Activated naive CD8-positive, alpha-beta T cell treated with anti-CD3 and anti-CD28 coated beads, Interleukin-2, amount 50 U/mL, for 24 hours (primary cell): Measurements from ENCODE around the gene G3BP2.

Experiments used
- ATAC-seq: fragments of 150-1000 bp; cut with Tn5 transposase; one replicate; pipeline ENCODE4 v1.10.0; 2021
- DNase-seq: peaks from one replicate; pipeline ENCODE4 v3.0.0; 2021
- H3K27ac Mint-ChIP-seq: one replicate; pipeline ENCODE4 v1.8.0; 2021; ENCODE audit warnings: mild to moderate bottlenecking, mixed read lengths
- H3K27me3 Mint-ChIP-seq: one replicate; pipeline ENCODE4 v1.8.0; 2021; ENCODE audit warnings: mixed read lengths
- H3K36me3 Mint-ChIP-seq: one replicate; pipeline ENCODE4 v1.8.0; 2021; ENCODE audit warnings: low read depth, mixed read lengths
- H3K4me1 Mint-ChIP-seq: one replicate; pipeline ENCODE4 v1.8.0; 2021; ENCODE audit warnings: mixed read lengths
- H3K4me3 Mint-ChIP-seq: one replicate; pipeline ENCODE4 v1.8.0; 2021; ENCODE audit warnings: mild to moderate bottlenecking, moderate library complexity, mixed read lengths
- H3K9me3 Mint-ChIP-seq: one replicate; pipeline ENCODE4 v1.8.0; 2021; ENCODE audit warnings: mixed read lengths

G3BP2 gene

DNA sequence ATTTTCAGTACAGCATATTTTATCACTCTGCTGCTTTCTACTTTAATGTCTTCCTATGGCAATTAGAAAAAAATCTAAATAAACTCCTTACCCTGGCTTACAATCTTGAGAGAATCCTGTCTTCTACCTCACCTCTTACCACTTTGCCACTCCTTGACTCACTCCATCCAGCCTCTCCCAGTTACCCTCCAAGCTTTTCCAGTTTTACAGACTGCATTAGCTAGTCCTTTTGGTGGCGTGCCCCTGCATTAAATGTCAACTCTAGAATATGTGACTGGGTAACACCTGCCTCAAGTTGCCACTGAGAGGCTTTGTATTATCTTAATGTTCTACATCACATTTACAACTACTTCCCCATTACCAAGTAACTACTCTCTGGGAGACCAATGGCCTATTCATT, 35.4 kb downstream of the G3BP2 start:
- Mint-ChIP-seq H3K9me3 (no peaks in the 10 kb centered on the region), H3K27me3 (no peaks in the 10 kb centered on the region), H3K27ac (peak overlapping the region; percentile 5), H3K4me1 (peaks cover 13% of the 10 kb centered on the region), H3K4me3 (no peak overlapping the region), H3K36me3 (peaks cover 14% of the 10 kb centered on the region)
- ATAC-seq = no peak
- DNase-seq = no peak

DNA sequence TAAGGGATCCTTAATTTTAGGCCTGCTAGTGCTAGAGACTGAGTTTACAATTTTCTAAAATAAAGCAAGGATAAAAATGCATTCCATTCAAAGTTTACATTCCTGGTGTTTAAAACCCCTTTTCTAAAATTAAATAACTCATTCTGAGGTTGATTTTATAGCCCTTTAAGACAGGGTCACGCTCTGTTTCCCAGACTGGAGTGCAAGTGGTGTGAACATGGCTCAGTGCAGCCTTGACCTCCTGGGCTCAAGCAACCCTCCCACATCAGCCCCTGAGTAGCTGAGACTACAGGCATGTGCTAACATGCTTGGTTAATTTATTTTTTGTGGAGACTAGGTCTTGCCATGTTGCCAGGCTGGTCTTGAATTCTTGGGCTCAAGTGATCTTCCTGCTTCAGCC, 36.0 kb downstream of the G3BP2 start:
- ATAC-seq (no peak), DNase-seq (no peak)
- Mint-ChIP-seq H3K36me3 (peaks cover 12% of the 10 kb centered on the region), H3K9me3 (no peaks in the 10 kb centered on the region), H3K4me3 (no peak overlapping the region), H3K27me3 (no peaks in the 10 kb centered on the region), H3K27ac (no peak overlapping the region), H3K4me1 (peaks cover 13% of the 10 kb centered on the region)

DNA sequence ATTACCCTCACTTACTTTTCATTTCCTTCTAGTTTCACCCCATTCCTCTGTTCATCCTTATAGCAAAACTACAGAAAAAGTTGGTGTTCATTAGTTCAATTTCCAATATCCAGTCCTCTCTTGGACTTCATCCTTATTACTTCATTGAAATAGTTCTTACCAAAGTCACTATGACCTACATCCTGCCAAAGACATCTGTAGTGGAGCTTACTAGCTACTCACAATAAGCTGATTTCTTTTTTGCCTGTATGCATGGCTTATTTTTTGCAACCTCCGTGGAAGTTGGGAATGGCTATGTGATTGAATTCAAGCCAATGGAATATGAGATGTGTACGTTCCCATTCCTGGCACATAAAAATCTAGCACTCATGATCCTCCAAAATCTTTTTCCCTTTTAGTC, 38.3 kb downstream of the G3BP2 start:
- DNase-seq (no peak), ATAC-seq (no peak)
- Mint-ChIP-seq H3K4me3 (no peak overlapping the region), H3K36me3 (peaks cover 3% of the 10 kb centered on the region), H3K27me3 (peaks cover 2% of the 10 kb centered on the region), H3K27ac (no peak overlapping the region), H3K9me3 (no peaks in the 10 kb centered on the region), H3K4me1 (peaks cover 22% of the 10 kb centered on the region)

DNA sequence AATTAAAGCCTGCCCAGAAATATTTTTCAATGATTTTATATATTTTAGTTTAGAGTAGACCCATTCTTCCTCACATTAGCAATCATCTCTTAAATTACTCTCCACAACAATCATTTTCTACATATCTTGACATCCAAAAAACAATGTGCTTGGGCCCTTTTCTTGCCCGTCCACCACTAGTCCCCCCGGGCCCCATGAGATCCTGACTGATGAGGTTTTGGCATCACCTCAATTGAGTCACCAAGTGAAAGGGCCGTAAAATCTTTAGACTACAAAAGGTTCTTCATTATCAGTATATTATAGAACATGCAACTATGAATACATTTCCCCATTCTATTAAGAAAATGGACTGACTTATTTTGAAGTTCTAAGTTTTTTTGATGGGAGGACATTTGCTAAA, 38.9 kb downstream of the G3BP2 start:
- peaks cover 19% of the 10 kb centered on the region for H3K4me1 Mint-ChIP-seq
- H3K27me3 Mint-ChIP-seq = peaks cover 2% of the 10 kb centered on the region
- no peak overlapping the region for H3K4me3 Mint-ChIP-seq
- DNase-seq (no peak), ATAC-seq (no peak)
- H3K36me3 Mint-ChIP-seq = no peaks in the 10 kb centered on the region
- H3K27ac Mint-ChIP-seq = no peak overlapping the region
- no peaks in the 10 kb centered on the region for H3K9me3 Mint-ChIP-seq

DNA sequence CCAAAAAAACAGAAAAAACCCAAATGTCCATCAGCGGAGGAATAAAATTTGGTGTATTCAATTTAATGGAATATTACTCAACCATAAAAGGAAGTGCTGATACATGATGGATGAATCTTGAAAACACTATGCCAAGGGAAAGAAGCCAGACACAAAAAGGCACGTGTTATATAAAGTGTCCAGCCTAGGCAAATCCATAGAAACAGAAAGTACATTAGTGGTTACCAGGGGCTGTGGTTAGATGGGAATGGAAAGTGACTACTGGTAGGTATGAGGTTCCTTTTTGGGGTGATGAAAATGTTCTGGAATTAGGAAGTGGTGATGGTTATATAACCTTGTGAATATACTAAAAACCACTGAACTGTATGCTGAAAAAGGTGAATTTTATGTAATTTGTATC, 39.4 kb downstream of the G3BP2 start:
- no peak for DNase-seq
- Mint-ChIP-seq H3K4me3 (no peak overlapping the region), H3K27ac (no peak overlapping the region), H3K36me3 (no peaks in the 10 kb centered on the region), H3K27me3 (peaks cover 2% of the 10 kb centered on the region), H3K9me3 (no peaks in the 10 kb centered on the region), H3K4me1 (peaks cover 19% of the 10 kb centered on the region)
- ATAC-seq = no peak

DNA sequence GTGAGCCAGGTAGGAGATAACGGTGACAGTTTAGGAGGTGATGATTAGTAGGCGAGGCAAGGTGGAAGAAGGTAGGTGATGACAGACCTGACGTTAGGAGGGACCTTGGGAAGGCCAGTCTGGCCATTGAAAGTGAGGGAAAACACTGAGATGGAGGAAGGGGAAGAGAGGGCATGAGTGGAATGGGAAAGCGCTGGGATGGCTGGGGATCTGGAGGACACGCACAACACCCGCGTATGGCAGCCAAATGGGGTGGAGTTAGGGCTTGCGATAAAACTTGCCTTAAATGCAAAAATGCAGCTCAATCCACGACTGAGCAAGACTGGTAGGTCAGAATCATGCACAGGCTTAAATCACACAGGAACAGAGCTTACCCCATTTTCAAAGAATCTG, 42.3 kb downstream of the G3BP2 start:
- Mint-ChIP-seq H3K4me1 (peaks cover 19% of the 10 kb centered on the region), H3K9me3 (no peaks in the 10 kb centered on the region), H3K27ac (peak overlapping the region; percentile 48), H3K36me3 (no peaks in the 10 kb centered on the region), H3K27me3 (peaks cover 2% of the 10 kb centered on the region), H3K4me3 (peak overlapping the region; percentile 80)
- ATAC-seq (no peak), DNase-seq (no peak)

DNA sequence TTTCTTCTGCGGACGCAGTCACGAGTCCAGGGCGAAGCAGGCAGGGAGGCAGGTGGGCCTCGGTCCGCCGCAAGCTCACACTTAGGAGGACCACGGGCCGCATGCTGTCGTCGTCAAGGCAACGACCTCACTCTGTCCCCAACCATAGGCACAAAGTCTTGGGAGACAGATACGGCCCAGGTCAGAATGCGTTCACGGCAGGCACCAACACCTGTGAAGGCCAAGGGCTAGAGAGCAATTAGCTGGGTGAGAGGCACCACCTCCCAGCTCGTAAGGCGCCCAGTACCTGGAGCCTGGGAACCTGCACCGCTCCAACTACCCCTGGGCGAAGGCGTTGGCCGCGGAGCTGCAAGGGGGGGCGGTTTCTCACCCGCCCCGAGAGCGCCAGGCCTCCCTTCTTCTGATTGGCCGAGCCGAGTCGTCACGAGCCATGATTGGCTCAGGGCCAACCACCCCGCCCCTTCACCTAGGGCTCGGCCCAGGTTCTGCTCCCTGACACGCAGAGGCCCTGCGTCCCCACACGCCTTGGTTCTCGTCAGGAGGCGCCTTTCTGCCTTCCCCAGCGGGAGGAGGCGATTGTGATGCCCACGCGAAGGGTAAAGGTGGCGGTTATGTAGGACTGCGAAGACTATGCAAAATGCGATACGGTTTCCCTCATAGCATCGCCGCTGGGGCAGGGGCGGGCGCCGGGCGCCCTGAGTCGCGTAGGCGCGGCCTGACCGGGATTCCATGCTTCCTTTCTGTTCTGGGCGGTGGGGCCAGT, 42.9 kb downstream of the G3BP2 start, which contains the start of gene CDKL2:
Gene CDKL2, minus strand, starts transcription at position 355 of the 763 bp plus-strand sequence. CDS start 4,540 bp downstream, outside the sequence.
- Mint-ChIP-seq H3K9me3 (no peaks in the 10 kb centered on the region), H3K27me3 (peaks cover 2% of the 10 kb centered on the region), H3K4me1 (peaks cover 19% of the 10 kb centered on the region), H3K27ac (peak within 1 kb of the TSS; percentile 48), H3K4me3 (peak within 1 kb of the TSS; percentile 80), H3K36me3 (no peaks in the 10 kb centered on the region)
- peak; percentile 100 for ATAC-seq
- peak; percentile 88 for DNase-seq

DNA sequence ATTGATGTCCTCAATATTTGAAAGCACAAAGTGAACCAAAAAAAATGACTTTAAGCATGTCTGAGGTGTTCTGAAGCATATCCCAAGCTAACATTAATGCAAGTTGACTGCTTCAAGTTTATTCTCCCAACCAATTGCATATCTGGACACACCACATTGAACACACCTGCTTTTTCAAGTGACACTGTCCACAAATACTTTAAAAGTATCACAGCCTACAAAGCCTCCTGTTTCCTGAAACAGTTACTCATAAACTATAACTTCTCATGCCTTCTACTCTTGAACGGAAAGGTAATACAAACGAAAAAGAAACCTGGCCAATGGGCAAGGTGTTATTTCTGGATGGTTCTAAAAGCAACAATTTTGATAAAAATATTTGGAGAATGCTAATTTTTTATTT, 44.0 kb downstream of the G3BP2 start:
- no peak overlapping the region for H3K27ac Mint-ChIP-seq
- peaks cover 19% of the 10 kb centered on the region for H3K4me1 Mint-ChIP-seq
- H3K9me3 Mint-ChIP-seq = no peaks in the 10 kb centered on the region
- DNase-seq (no peak), ATAC-seq (no peak)
- H3K4me3 Mint-ChIP-seq = no peak overlapping the region
- H3K27me3 Mint-ChIP-seq = peaks cover 2% of the 10 kb centered on the region
- no peaks in the 10 kb centered on the region for H3K36me3 Mint-ChIP-seq

DNA sequence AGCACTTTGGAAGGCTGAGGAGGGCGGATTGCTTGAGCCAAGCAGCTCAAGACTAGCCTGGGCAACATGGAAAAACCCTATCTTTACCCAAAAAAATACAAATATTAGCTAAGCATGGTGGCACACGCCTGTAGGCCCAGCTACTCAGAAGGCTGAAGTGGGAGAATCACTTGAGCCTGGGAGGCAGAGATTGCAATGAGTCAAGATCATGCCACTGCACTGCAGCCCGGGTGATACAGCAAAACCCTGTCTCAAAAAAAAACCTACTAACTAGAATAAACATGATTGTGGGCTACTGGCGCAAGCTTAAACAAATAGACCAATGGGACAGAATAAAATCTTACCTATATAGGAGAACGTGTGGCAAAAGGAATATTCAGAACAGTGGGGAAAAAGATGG, 50.2 kb downstream of the G3BP2 start:
- Mint-ChIP-seq H3K27ac (no peak overlapping the region), H3K4me1 (no peaks in the 10 kb centered on the region), H3K9me3 (no peaks in the 10 kb centered on the region), H3K4me3 (no peak overlapping the region), H3K27me3 (no peaks in the 10 kb centered on the region), H3K36me3 (no peaks in the 10 kb centered on the region)
- ATAC-seq (no peak), DNase-seq (no peak)

DNA sequence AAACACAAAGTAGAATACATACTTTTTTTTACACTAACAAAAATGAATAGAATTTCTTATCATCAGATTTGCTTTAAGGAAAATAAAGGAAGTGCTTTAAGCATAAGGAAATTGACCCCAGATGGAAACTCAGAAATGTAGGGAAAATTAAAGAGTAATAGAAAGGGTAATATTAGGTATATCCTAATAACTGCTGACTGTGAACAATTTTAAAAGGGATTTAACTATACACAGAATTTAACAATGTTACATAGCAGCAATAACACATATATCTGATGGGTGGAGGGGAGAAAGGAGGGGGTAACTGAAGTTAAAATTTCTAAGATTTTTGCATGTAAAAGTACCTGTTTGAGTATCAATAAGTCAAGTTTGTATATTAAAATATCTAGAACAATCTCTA, 51.5 kb downstream of the G3BP2 start:
- no peaks in the 10 kb centered on the region for H3K9me3 Mint-ChIP-seq
- ATAC-seq (no peak), DNase-seq (no peak)
- no peaks in the 10 kb centered on the region for H3K27me3 Mint-ChIP-seq
- H3K4me1 Mint-ChIP-seq = no peaks in the 10 kb centered on the region
- no peak overlapping the region for H3K27ac Mint-ChIP-seq
- H3K36me3 Mint-ChIP-seq = no peaks in the 10 kb centered on the region
- no peak overlapping the region for H3K4me3 Mint-ChIP-seq

DNA sequence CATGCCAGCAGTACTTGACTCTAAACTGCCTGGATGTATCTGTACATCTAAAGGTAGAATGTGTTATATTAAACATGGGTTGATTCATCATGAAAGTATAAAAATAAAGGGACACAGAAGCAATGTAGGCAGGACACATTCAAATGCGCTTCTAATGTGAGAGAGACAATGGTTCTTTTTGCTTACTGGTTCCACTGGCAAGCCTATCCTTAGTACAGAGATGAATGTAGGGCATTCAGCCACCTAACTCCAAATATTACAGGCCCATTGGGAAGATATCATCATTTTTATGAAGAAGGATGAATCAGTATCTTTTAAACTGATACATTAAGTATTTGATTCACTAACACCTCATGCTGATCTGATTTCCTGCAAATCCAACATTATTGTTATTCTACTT, 60.9 kb downstream of the G3BP2 start:
- no peaks in the 10 kb centered on the region for H3K9me3 Mint-ChIP-seq
- ATAC-seq = no peak
- no peak overlapping the region for H3K4me3 Mint-ChIP-seq
- H3K27ac Mint-ChIP-seq = no peak overlapping the region
- no peaks in the 10 kb centered on the region for H3K4me1 Mint-ChIP-seq
- no peaks in the 10 kb centered on the region for H3K27me3 Mint-ChIP-seq
- DNase-seq = no peak
- no peaks in the 10 kb centered on the region for H3K36me3 Mint-ChIP-seq

DNA sequence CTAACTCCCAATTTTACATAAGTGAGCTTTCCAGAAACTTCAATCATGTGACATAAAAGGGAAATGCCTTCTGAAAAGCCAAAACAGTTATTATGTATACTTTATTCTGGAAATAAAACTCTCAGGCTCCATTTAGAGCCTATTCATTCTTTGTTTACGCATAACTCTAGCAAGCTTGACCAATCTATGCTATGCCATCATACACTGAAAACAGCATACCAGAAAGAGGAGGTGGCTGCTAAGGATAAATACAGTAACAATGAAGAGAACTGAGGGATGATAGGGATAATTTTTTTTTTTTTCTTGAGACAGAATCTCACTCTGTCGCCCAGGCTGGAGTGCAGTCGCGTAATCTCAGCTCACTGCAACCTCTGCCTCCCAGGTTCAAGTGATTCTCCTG, 67.3 kb downstream of the G3BP2 start:
- Mint-ChIP-seq H3K4me3 (no peak overlapping the region), H3K27ac (no peak overlapping the region), H3K9me3 (no peaks in the 10 kb centered on the region), H3K27me3 (no peaks in the 10 kb centered on the region), H3K36me3 (no peaks in the 10 kb centered on the region), H3K4me1 (no peaks in the 10 kb centered on the region)
- ATAC-seq (no peak), DNase-seq (no peak)

DNA sequence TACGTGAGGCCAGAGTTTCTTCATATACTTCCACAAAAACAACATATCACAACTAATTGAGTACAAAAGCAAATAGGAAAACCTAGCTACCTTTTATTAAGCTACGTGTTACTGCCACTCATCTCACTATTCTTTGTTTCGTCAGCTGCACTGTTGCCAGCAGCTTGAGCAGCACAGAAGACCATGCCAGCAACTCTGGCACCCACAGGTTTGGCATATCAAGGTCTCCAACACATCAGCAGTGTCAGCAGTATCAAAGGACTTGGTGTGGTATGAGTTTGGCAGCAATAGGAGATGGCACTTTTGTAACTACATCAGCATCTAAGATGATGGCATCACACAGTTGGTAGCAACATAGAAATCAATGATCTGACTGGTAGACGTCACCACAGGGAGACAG, 73.6 kb downstream of the G3BP2 start:
- Mint-ChIP-seq H3K4me3 (no peak overlapping the region), H3K4me1 (no peaks in the 10 kb centered on the region), H3K36me3 (no peaks in the 10 kb centered on the region), H3K27ac (no peak overlapping the region), H3K27me3 (no peaks in the 10 kb centered on the region), H3K9me3 (no peaks in the 10 kb centered on the region)
- no peak for ATAC-seq
- no peak for DNase-seq

DNA sequence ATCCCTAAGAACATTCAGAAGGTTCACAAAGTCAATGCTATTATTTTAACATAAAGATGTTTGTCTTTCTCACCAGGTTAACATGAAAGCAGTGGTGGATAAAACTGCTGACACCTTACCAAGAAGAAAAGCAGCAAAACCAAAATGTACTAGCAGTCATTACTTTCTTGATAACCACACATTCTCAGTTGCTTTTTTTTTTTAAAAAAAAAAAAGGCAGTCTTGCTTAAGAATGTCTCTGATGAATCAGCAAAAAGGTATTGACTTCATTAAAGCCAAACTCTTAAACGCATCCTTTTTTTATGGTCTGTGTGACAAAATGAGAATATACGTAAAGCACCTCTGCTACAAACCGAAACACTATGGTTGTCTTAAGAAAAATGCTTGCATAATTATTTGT, 74.8 kb downstream of the G3BP2 start:
- H3K4me3 Mint-ChIP-seq = no peak overlapping the region
- no peak overlapping the region for H3K27ac Mint-ChIP-seq
- no peaks in the 10 kb centered on the region for H3K27me3 Mint-ChIP-seq
- no peaks in the 10 kb centered on the region for H3K9me3 Mint-ChIP-seq
- ATAC-seq (no peak), DNase-seq (no peak)
- H3K36me3 Mint-ChIP-seq = no peaks in the 10 kb centered on the region
- no peaks in the 10 kb centered on the region for H3K4me1 Mint-ChIP-seq

DNA sequence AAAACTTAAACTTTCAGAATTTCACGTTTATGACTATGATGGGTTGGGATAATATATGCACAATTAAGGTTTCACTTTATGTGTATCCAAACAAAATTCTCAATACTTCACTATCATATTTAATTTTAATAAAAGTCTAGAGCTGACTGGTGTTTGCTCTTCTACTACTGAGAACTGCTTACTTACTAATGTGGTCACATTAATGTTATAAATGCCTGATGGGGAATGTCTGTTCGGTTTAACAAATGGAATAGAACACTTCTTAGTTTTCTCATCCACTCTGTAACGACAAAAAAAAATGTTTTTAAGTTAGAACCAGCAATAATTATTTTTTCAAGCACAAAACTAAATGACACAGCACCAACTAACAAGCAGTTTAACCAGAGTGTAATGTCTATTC, 77.2 kb downstream of the G3BP2 start:
- H3K4me1 Mint-ChIP-seq = no peaks in the 10 kb centered on the region
- DNase-seq (no peak), ATAC-seq (no peak)
- no peak overlapping the region for H3K4me3 Mint-ChIP-seq
- H3K36me3 Mint-ChIP-seq = no peaks in the 10 kb centered on the region
- no peak overlapping the region for H3K27ac Mint-ChIP-seq
- no peaks in the 10 kb centered on the region for H3K27me3 Mint-ChIP-seq
- H3K9me3 Mint-ChIP-seq = no peaks in the 10 kb centered on the region

DNA sequence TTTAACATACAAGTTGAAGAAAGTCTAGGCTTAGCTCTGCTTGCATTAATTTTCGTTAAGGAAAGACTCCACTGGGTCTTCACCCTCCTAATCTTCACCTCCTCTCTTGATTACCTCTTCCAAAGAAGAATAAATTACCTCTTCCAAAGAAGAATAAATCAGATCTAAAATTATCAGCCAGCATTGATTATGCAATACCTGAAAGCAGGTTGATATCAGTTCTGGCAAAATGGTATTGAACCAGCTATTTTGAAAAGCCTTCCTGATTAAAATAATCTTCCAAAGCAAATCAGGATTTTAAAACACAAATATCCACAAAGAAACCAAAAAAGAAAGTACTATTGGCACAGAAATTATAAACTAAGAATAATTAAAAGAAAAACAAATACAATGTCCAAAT, 79.8 kb downstream of the G3BP2 start:
- Mint-ChIP-seq H3K4me1 (no peaks in the 10 kb centered on the region), H3K36me3 (no peaks in the 10 kb centered on the region), H3K27me3 (no peaks in the 10 kb centered on the region), H3K27ac (no peak overlapping the region), H3K9me3 (no peaks in the 10 kb centered on the region), H3K4me3 (no peak overlapping the region)
- no peak for DNase-seq
- ATAC-seq = no peak
